Esophagus squamous epithelium (tissue), 4 donors: ENCODE data around the gene FOXP3.

Experiments
- POLR2A ChIP-seq, 4 donors: fragments of 450-650 bp; IDR thresholded peaks; one replicate each; pipeline ENCODE4 v1.6.1; 2017; ENCODE audit warnings: antibody characterized with exemption in 4 of 4, mild to moderate bottlenecking in 4 of 4, moderate library complexity in 3 of 4
- TF ChIP-seq, protein P1 (sequence below), 6 experiments: fragments of 450-650 bp in 4 of 6; fragments of 200-600 bp in 2 of 6; sonication (generic) in 2 of 6; IDR thresholded peaks; one replicate each; pipeline ENCODE4 v1.5.1; 2016 to 2019; ENCODE audit warnings: antibody characterized with exemption in 6 of 6, mild to moderate bottlenecking in 4 of 6, moderate library complexity in 4 of 6

DNA sequence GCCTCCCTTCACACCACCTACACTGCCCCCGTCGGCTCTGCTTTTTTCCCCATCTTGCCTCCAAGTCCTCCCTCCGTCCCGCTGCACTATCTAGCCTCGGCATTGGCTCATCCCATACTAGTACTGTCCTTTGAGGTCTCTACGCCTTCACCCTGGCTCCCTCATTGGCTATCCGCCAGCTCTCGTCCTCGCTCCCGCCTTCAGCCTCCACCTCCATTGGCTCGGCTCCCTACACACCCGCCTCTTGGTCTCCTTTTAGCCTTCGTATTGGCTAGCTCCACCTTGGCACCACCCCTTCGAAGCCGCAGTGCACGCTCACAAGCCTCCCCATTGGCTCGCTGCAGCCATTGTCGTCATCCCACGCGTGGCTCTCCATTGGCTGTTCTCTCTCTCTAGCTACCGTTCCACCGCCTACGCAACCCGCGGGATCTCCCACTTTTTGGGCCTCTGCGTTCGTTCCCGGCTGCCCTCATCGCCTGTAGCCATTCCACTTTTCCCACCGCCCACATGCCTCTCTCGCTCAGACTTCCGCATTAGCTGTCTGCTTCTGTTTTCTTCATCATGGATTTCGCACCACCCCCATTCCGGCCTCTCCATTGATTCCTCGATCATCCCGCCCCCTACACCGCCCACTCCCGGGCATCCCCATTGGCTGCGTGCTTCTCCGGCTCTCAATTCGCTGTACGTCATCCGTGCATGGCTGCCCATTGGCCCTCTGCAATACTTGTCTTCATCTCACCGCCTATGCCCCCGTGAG lies 4.7 kb upstream of the FOXP3 start:
- TF ChIP-seq, protein P1, sequence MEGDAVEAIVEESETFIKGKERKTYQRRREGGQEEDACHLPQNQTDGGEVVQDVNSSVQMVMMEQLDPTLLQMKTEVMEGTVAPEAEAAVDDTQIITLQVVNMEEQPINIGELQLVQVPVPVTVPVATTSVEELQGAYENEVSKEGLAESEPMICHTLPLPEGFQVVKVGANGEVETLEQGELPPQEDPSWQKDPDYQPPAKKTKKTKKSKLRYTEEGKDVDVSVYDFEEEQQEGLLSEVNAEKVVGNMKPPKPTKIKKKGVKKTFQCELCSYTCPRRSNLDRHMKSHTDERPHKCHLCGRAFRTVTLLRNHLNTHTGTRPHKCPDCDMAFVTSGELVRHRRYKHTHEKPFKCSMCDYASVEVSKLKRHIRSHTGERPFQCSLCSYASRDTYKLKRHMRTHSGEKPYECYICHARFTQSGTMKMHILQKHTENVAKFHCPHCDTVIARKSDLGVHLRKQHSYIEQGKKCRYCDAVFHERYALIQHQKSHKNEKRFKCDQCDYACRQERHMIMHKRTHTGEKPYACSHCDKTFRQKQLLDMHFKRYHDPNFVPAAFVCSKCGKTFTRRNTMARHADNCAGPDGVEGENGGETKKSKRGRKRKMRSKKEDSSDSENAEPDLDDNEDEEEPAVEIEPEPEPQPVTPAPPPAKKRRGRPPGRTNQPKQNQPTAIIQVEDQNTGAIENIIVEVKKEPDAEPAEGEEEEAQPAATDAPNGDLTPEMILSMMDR (IDR thresholded peaks at IDR 0.05), result no peak
- TF ChIP-seq POLR2A (IDR thresholded peaks at IDR 0.05), result peak in 2 of 4 donors; percentile 43 to 74
